IMR-90 (cell line): ENCODE measurements around the gene ZNF521. TPM values are rescaled to one million over a fixed set of nuclear protein-coding genes. Genes with fewer than 3 reads are reported as not detected.

Experiments
- ATAC-seq: fragments of 200-7000 bp; cut with Tn5 transposase; 2 replicates; pipeline ENCODE4 v1.9.1; 2020; ENCODE audit warnings: low read depth, mild to moderate bottlenecking, moderate library complexity
- BruUV-seq: library from RNA; stranded (reverse); fragments of 400-500 nt; replicated peaks from 2 replicates; lab custom pipeline; 2021; lab: Mats Ljungman, UMichigan
- CTCF ChIA-PET: fragments of 300-600 bp; formaldehyde crosslinking; extraction: SDS; loops from one replicate; lab custom pipeline; 2021; ENCODE audit warnings: antibody characterized with exemption; lab: Yijun Ruan, JAX
- POLR2A ChIA-PET: fragments of 300-600 bp; sonication (Branson Sonifier 250); formaldehyde crosslinking; loops from one replicate; lab custom pipeline; 2022; ENCODE audit warnings: antibody characterized with exemption; ENCODE audit not compliant: unreplicated experiment; lab: Charles Lee
- DNase-seq: peaks from one replicate; pipeline ENCODE4 v3.0.0; 2013
- H2AFZ ChIP-seq: replicated peaks from 2 replicates; pipeline ENCODE3; 2013; ENCODE audit warnings: low read length, mild to moderate bottlenecking; ENCODE audit not compliant: poor library complexity
- H2AK5ac ChIP-seq: 2 replicates; pipeline ENCODE4 v1.6.1; 2013; ENCODE audit warnings: low read depth, low read length, inconsistent platforms
- H2AK9ac ChIP-seq: replicated peaks from 2 replicates; pipeline ENCODE3; 2013; ENCODE audit warnings: mild to moderate bottlenecking, low read depth, low read length, moderate library complexity; ENCODE audit not compliant: poor library complexity
- H2BK120ac ChIP-seq: 2 replicates; pipeline ENCODE4 v1.6.1; 2013; ENCODE audit warnings: low read depth, low read length, inconsistent platforms
- H2BK15ac ChIP-seq: 3 replicates; pipeline ENCODE4 v1.6.1; 2013; ENCODE audit warnings: low read depth, low read length, inconsistent platforms
- H2BK20ac ChIP-seq: 2 replicates; pipeline ENCODE4 v1.6.1; 2013; ENCODE audit warnings: low read depth, mild to moderate bottlenecking, inconsistent platforms, low read length, moderate library complexity
- H2BK5ac ChIP-seq: 2 replicates; pipeline ENCODE4 v1.6.1; 2013; ENCODE audit warnings: mild to moderate bottlenecking, low read depth, low read length, inconsistent platforms; ENCODE audit not compliant: poor library complexity, severe bottlenecking
- H3K14ac ChIP-seq: replicated peaks from 2 replicates; pipeline ENCODE4 v1.6.1; 2013; ENCODE audit warnings: low read depth, low read length, inconsistent platforms
- H3K18ac ChIP-seq: 2 replicates; pipeline ENCODE4 v1.6.1; 2013; ENCODE audit warnings: low read depth, low read length, control low read depth
- H3K23ac ChIP-seq: 2 replicates; pipeline ENCODE4 v1.6.1; 2013; ENCODE audit warnings: low read depth, low read length, inconsistent platforms
- H3K27ac ChIP-seq: 2 replicates; pipeline ENCODE4 v1.5.1; 2013; ENCODE audit warnings: mild to moderate bottlenecking, control low read depth, low read length; ENCODE audit not compliant: insufficient read depth
- H3K27me3 ChIP-seq: 2 replicates; pipeline ENCODE4 v1.6.1; 2013; ENCODE audit warnings: low read length; ENCODE audit not compliant: control insufficient read depth, insufficient read depth
- H3K36me3 ChIP-seq: 2 replicates; pipeline ENCODE4 v1.6.1; 2013; ENCODE audit warnings: low read length, mixed read lengths; ENCODE audit not compliant: control insufficient read depth, insufficient read depth
- H3K4ac ChIP-seq: 2 replicates; pipeline ENCODE4 v1.6.1; 2013; ENCODE audit warnings: low read depth, low read length, inconsistent platforms
- H3K4me1 ChIP-seq: 2 replicates; pipeline ENCODE4 v1.6.1; 2013; ENCODE audit warnings: low read length, mixed read lengths; ENCODE audit not compliant: control insufficient read depth, insufficient read depth
- H3K4me2 ChIP-seq: 2 replicates; pipeline ENCODE4 v1.6.1; 2013; ENCODE audit warnings: low read depth, mild to moderate bottlenecking, control low read depth, low read length, moderate library complexity
- H3K4me3 ChIP-seq: 2 replicates; pipeline ENCODE4 v1.5.1; 2013; ENCODE audit warnings: low read depth, mild to moderate bottlenecking, control low read depth, low read length, moderate library complexity; ENCODE audit not compliant: insufficient read depth
- H3K56ac ChIP-seq: 2 replicates; pipeline ENCODE4 v1.6.1; 2013; ENCODE audit warnings: low read length, inconsistent platforms; ENCODE audit not compliant: insufficient read depth; ENCODE audit errors: extremely low read depth
- H3K79me1 ChIP-seq, 2 experiments: 2 replicates each; pipeline ENCODE4 v1.6.1; 2013; ENCODE audit warnings: low read length in 2 of 2, inconsistent platforms in 1 of 2, low read depth in 1 of 2
- H3K9ac ChIP-seq: 2 replicates; pipeline ENCODE4 v1.6.1; 2013; ENCODE audit warnings: low read depth, low read length, control low read depth
- H3K9me1 ChIP-seq: 2 replicates; pipeline ENCODE4 v1.6.1; 2013; ENCODE audit warnings: low read length, inconsistent platforms; ENCODE audit not compliant: insufficient read depth
- H3K9me3 ChIP-seq: 2 replicates; pipeline ENCODE4 v1.6.1; 2013; ENCODE audit warnings: low read length; ENCODE audit not compliant: control insufficient read depth, insufficient read depth
- H4K20me1 ChIP-seq: 2 replicates; pipeline ENCODE4 v1.6.1; 2013; ENCODE audit warnings: low read length, inconsistent platforms; ENCODE audit not compliant: insufficient read depth
- H4K5ac ChIP-seq: 2 replicates; pipeline ENCODE4 v1.6.1; 2013; ENCODE audit warnings: mild to moderate bottlenecking, low read depth, low read length, control low read depth
- H4K8ac ChIP-seq, 2 experiments: 2 replicates each; pipeline ENCODE4 v1.6.1; 2013; ENCODE audit warnings: low read depth in 2 of 2, low read length in 2 of 2, control low read depth in 1 of 2, inconsistent platforms in 1 of 2
- H4K91ac ChIP-seq: 2 replicates; pipeline ENCODE4 v1.6.1; 2013; ENCODE audit warnings: low read depth, low read length, inconsistent platforms; ENCODE audit not compliant: insufficient read depth
- CEBPB ChIP-seq: IDR thresholded peaks from 2 replicates; pipeline ENCODE4 v1.6.1; 2012; ENCODE audit warnings: low read depth, low read length, improper control_type of control experiment
- RAD21 ChIP-seq: IDR thresholded peaks from 2 replicates; pipeline ENCODE4 v1.6.1; 2012; ENCODE audit warnings: low read length, improper control_type of control experiment
- WGBS, 2 experiments: methylation state at CpG; one replicate each; pipeline versions ENCODE4 v1.1.5 to v1.1.7; 2013; ENCODE audit warnings: missing lambda C conversion rate in 2 of 2; ENCODE audit not compliant: insufficient read length in 1 of 2; ENCODE audit errors: extremely low coverage in 2 of 2; 5-methylcytosine and 5-hydroxymethylcytosine counted together
- dilution Hi-C: fragments of 300-500 bp; cut with HindIII; formaldehyde crosslinking; loops from one replicate; pipeline ENCODE4 v1.14.3; 2018; ENCODE audit warnings: low sequenced_read_pairs; ENCODE audit not compliant: unreplicated experiment
- in situ Hi-C: fragments of 300-500 bp; cut with MboI; formaldehyde crosslinking; loops from 3 replicates; pipeline ENCODE4 v1.14.3; 2019; ENCODE audit warnings: low sequenced_read_pairs, inconsistent platforms, mixed read lengths
- intact Hi-C: fragments of 100-400 bp; cut with micrococcal nuclease; formaldehyde crosslinking; loops from 2 replicates; pipeline ENCODE4 v1.10.0; 2022
- polyA plus RNA-seq, 3 experiments: library from polyadenylated mRNA; depleted of rRNA; stranded (reverse); fragments of >200 nt; gene quantifications; 2 replicates each; pipeline ENCODE4 v1.2.3, GENCODE V29; 2012; ENCODE audit warnings: low replicate concordance in 1 of 3
- total RNA-seq: library from RNA; depleted of rRNA; stranded (reverse); fragments of >200 nt; gene quantifications from 2 replicates; pipeline ENCODE4 v1.2.3, GENCODE V29; 2012

Gene ZNF521
- total and polyA plus RNA-seq, 2 of the 4 experiments (the other 2 are of a cell fraction), result 21.5 to 59.3 TPM

GRCh38 chr18:25222648-25223047, 129.3 kb downstream of the ZNF521 start:
- H2BK5ac ChIP-seq, result no peak overlapping the region
- ATAC-seq (no peak), DNase-seq (no peak)
- dilution Hi-C loops, result no loop called here
- no peak overlapping the region for H4K8ac ChIP-seq
- H3K9me3 ChIP-seq, result no peaks in the 10 kb centered on the region
- no peak overlapping the region for H4K91ac ChIP-seq
- WGBS, 2 experiments, result 90% methylated on average over 2 of the region's 4 CpGs; no CpG with 5 or more reads in 1 of the 2 experiments
- no peak overlapping the region for H4K5ac ChIP-seq
- no peak overlapping the region for H3K4me2 ChIP-seq
- no peak overlapping the region for H3K56ac ChIP-seq
- no peak overlapping the region for H3K9ac ChIP-seq
- no peaks in the 10 kb centered on the region for H3K4me1 ChIP-seq
- H2BK15ac ChIP-seq, result no peak overlapping the region
- TF ChIP-seq RAD21, result no peak
- no peak for TF ChIP-seq CEBPB
- intact Hi-C loops, result no loop called here
- no peak overlapping the region for H3K4ac ChIP-seq
- no peak overlapping the region for H3K14ac ChIP-seq
- no peak overlapping the region for H3K18ac ChIP-seq
- H3K4me3 ChIP-seq, result no peak overlapping the region
- in situ Hi-C loops, result no loop called here
- H3K79me1 ChIP-seq, result peaks cover 9 to 46% of the 10 kb centered on the region in 2 experiments; a peak in 3 of 4 replicates
- no peak overlapping the region for H2AFZ ChIP-seq
- no peaks in the 10 kb centered on the region for H4K20me1 ChIP-seq
- H3K23ac ChIP-seq, result no peak overlapping the region
- no peak overlapping the region for H3K27ac ChIP-seq
- no TSS peak for BruUV-seq
- H2AK9ac ChIP-seq, result no peak overlapping the region
- H3K36me3 ChIP-seq, result peaks cover 40% of the 10 kb centered on the region
- POLR2A ChIA-PET, result no interaction called here
- H2AK5ac ChIP-seq, result no peak overlapping the region
- CTCF ChIA-PET, result interaction anchor here (0.7 kb wide), 1 partner anchor 926 kb away, joined by 3 read pairs; no protein-coding TSS in a partner anchor
- no peaks in the 10 kb centered on the region for H3K27me3 ChIP-seq
- no peak overlapping the region for H2BK120ac ChIP-seq
- no peak overlapping the region for H2BK20ac ChIP-seq
- H3K9me1 ChIP-seq, result peaks cover 21% of the 10 kb centered on the region; the same call in 1 of the 2 replicates
